ENCODE measurements around the gene SLC2A3.

SLC2A3 gene

DNA sequence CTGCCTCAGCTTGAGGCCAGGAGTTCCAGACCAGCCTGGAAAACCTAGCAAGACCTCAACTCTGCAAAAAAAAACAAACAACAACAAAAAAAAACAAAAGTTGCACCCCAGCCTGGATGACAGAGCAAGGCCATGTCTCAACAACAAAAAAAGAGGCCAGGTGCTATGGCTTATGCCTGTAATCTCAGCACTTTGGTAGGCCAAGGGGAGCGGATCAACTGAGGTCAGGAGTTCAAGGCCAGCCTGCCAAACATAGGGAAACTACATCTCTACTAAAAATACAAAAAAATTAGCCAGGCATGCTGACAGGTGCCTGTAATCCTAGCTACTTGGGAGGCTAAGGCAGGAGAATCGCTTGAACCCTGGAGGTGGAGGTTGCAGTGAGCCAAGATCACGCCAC lies 56.7 kb downstream of the SLC2A3 start (continued):
- TF ChIP-seq ZC3H10 (CRISPR knock-in tag; IDR thresholded peaks at IDR 0.05) (no peak), ESRRG (CRISPR knock-in tag; IDR thresholded peaks at IDR 0.05) (no peak), CSDC2 (CRISPR knock-in tag; IDR thresholded peaks at IDR 0.05) (no peak), ZFP30 (CRISPR knock-in tag; IDR thresholded peaks at IDR 0.05) (no peak)

DNA sequence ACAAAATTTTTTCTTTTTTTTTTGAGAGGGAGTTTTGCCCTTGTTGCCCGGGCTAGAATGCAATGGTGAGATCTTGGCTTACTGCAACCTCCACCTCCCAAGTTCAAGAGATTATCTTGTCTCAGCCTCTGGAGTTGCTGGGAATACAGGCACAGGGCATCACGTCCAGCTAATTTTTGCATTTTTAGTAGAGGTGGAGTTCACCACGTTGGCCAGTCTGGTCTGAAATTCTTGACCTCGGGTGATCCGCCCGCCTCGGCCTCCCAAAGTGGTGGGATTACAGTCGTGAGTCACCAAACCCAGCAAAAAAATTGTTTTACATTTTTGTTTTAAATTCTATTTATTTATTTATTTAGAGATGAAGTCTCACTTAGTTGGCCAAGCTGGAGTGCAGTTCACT lies 58.6 kb downstream of the SLC2A3 start:
- no peak for TF ChIP-seq ZNF70 (CRISPR knock-in tag; IDR thresholded peaks at IDR 0.05)
- TF ChIP-seq, protein P1, sequence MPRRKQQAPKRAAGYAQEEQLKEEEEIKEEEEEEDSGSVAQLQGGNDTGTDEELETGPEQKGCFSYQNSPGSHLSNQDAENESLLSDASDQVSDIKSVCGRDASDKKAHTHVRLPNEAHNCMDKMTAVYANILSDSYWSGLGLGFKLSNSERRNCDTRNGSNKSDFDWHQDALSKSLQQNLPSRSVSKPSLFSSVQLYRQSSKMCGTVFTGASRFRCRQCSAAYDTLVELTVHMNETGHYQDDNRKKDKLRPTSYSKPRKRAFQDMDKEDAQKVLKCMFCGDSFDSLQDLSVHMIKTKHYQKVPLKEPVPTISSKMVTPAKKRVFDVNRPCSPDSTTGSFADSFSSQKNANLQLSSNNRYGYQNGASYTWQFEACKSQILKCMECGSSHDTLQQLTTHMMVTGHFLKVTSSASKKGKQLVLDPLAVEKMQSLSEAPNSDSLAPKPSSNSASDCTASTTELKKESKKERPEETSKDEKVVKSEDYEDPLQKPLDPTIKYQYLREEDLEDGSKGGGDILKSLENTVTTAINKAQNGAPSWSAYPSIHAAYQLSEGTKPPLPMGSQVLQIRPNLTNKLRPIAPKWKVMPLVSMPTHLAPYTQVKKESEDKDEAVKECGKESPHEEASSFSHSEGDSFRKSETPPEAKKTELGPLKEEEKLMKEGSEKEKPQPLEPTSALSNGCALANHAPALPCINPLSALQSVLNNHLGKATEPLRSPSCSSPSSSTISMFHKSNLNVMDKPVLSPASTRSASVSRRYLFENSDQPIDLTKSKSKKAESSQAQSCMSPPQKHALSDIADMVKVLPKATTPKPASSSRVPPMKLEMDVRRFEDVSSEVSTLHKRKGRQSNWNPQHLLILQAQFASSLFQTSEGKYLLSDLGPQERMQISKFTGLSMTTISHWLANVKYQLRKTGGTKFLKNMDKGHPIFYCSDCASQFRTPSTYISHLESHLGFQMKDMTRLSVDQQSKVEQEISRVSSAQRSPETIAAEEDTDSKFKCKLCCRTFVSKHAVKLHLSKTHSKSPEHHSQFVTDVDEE (CRISPR knock-in tag; IDR thresholded peaks at IDR 0.05): no peak
- TF ChIP-seq, protein P2, sequence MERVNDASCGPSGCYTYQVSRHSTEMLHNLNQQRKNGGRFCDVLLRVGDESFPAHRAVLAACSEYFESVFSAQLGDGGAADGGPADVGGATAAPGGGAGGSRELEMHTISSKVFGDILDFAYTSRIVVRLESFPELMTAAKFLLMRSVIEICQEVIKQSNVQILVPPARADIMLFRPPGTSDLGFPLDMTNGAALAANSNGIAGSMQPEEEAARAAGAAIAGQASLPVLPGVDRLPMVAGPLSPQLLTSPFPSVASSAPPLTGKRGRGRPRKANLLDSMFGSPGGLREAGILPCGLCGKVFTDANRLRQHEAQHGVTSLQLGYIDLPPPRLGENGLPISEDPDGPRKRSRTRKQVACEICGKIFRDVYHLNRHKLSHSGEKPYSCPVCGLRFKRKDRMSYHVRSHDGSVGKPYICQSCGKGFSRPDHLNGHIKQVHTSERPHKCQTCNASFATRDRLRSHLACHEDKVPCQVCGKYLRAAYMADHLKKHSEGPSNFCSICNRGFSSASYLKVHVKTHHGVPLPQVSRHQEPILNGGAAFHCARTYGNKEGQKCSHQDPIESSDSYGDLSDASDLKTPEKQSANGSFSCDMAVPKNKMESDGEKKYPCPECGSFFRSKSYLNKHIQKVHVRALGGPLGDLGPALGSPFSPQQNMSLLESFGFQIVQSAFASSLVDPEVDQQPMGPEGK (CRISPR knock-in tag; IDR thresholded peaks at IDR 0.05; ENCODE audit: borderline replicate concordance): no peak
- no peak for TF ChIP-seq SNAI2 (CRISPR knock-in tag; IDR thresholded peaks at IDR 0.05)
- TF ChIP-seq, protein P3, sequence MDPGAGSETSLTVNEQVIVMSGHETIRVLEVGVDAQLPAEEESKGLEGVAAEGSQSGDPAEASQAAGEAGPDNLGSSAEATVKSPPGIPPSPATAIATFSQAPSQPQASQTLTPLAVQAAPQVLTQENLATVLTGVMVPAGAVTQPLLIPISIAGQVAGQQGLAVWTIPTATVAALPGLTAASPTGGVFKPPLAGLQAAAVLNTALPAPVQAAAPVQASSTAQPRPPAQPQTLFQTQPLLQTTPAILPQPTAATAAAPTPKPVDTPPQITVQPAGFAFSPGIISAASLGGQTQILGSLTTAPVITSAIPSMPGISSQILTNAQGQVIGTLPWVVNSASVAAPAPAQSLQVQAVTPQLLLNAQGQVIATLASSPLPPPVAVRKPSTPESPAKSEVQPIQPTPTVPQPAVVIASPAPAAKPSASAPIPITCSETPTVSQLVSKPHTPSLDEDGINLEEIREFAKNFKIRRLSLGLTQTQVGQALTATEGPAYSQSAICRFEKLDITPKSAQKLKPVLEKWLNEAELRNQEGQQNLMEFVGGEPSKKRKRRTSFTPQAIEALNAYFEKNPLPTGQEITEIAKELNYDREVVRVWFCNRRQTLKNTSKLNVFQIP (CRISPR knock-in tag; IDR thresholded peaks at IDR 0.05; ENCODE audit: borderline replicate concordance, low read depth): no peak
- TF ChIP-seq ZNF8 (CRISPR knock-in tag; IDR thresholded peaks at IDR 0.05): no peak
- TF ChIP-seq, protein P4, sequence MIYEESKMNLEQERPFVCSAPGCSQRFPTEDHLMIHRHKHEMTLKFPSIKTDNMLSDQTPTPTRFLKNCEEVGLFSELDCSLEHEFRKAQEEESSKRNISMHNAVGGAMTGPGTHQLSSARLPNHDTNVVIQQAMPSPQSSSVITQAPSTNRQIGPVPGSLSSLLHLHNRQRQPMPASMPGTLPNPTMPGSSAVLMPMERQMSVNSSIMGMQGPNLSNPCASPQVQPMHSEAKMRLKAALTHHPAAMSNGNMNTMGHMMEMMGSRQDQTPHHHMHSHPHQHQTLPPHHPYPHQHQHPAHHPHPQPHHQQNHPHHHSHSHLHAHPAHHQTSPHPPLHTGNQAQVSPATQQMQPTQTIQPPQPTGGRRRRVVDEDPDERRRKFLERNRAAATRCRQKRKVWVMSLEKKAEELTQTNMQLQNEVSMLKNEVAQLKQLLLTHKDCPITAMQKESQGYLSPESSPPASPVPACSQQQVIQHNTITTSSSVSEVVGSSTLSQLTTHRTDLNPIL (CRISPR knock-in tag; IDR thresholded peaks at IDR 0.05; ENCODE audit: low read depth): no peak
- no peak for TF ChIP-seq GLIS3 (CRISPR knock-in tag; IDR thresholded peaks at IDR 0.05)
- TF ChIP-seq CSDC2 (CRISPR knock-in tag; IDR thresholded peaks at IDR 0.05): no peak
- TF ChIP-seq OSR1 (CRISPR knock-in tag; IDR thresholded peaks at IDR 0.05): no peak
- no peak for TF ChIP-seq ARNTL (CRISPR knock-in tag; IDR thresholded peaks at IDR 0.05; ENCODE audit: borderline replicate concordance, low read depth)
- no peak for TF ChIP-seq ISL1 (CRISPR knock-in tag; IDR thresholded peaks at IDR 0.05)
- TF ChIP-seq ESRRG (CRISPR knock-in tag; IDR thresholded peaks at IDR 0.05): no peak
- ATAC-seq: no peak

DNA sequence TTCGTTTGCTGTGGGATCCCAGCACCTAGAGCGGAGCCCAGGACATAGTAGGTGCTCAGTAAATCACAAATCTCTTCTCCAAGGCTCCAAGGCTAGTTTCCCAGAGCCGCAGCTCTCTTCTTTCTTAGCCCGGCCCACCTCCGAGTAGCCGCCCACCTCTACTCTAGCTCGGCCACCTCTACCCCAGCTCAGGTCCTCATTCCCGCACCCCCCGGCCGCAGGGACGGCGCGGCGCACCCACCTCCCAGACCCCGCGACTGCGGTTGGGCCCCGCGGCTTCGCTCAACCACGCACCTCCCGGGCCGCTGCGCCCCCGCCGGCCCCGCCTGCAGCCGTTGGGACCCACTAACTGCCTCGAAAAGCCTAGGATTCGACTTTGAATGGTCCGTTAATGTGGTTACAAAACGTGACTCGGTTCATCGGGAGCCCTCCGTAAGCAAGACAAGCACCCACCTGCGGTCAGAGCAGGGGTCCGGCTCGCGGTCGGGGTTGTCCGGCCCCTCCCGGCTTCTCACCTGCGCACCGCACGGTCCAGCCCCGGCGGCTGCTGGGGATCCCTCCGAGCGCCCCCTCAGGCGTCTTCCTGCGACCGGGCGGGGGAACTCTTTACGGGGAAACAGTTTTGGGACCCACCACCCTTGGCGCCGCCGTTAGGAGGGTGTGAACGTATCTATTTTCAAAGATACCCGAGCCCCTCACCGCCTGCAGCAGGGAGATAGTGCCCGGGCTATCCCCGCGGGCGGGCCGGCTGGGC lies 63.2 kb downstream of the SLC2A3 start, which contains the start of gene SLC2A14:
TSS of gene SLC2A14 (minus strand) at position 350 of the 754 bp plus-strand sequence. CDS start 3,035 bp downstream, outside the sequence.
- no peak for TF ChIP-seq CSDC2 (CRISPR knock-in tag; IDR thresholded peaks at IDR 0.05)
- TF ChIP-seq ZNF8 (CRISPR knock-in tag; IDR thresholded peaks at IDR 0.05): no peak
- TF ChIP-seq OSR1 (CRISPR knock-in tag; IDR thresholded peaks at IDR 0.05): no peak
- TF ChIP-seq ZFP3 (CRISPR knock-in tag; IDR thresholded peaks at IDR 0.05): no peak
- no peak for TF ChIP-seq BACH2 (CRISPR knock-in tag; IDR thresholded peaks at IDR 0.05; ENCODE audit: borderline replicate concordance)
- TF ChIP-seq ISL1 (CRISPR knock-in tag; IDR thresholded peaks at IDR 0.05): no peak
- TF ChIP-seq, protein P3 (CRISPR knock-in tag; IDR thresholded peaks at IDR 0.05; ENCODE audit: borderline replicate concordance, low read depth): no peak
- TF ChIP-seq ZC3H10 (CRISPR knock-in tag; IDR thresholded peaks at IDR 0.05): no peak
- TF ChIP-seq TOX (CRISPR knock-in tag; IDR thresholded peaks at IDR 0.05; ENCODE audit: borderline replicate concordance): no peak
- TF ChIP-seq, protein P1 (CRISPR knock-in tag; IDR thresholded peaks at IDR 0.05): no peak
- no peak for TF ChIP-seq SNAI2 (CRISPR knock-in tag; IDR thresholded peaks at IDR 0.05)
- TF ChIP-seq, protein P5, sequence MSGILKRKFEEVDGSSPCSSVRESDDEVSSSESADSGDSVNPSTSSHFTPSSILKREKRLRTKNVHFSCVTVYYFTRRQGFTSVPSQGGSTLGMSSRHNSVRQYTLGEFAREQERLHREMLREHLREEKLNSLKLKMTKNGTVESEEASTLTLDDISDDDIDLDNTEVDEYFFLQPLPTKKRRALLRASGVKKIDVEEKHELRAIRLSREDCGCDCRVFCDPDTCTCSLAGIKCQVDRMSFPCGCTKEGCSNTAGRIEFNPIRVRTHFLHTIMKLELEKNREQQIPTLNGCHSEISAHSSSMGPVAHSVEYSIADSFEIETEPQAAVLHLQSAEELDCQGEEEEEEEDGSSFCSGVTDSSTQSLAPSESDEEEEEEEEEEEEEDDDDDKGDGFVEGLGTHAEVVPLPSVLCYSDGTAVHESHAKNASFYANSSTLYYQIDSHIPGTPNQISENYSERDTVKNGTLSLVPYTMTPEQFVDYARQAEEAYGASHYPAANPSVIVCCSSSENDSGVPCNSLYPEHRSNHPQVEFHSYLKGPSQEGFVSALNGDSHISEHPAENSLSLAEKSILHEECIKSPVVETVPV (CRISPR knock-in tag; IDR thresholded peaks at IDR 0.05): no peak
- no peak for TF ChIP-seq PPARA (CRISPR knock-in tag; IDR thresholded peaks at IDR 0.05; ENCODE audit: borderline replicate concordance)
- TF ChIP-seq ESRRG (CRISPR knock-in tag; IDR thresholded peaks at IDR 0.05): no peak
- no peak for ATAC-seq

Measured in SK-N-SH treated with all-trans-retinoic acid at 6 μM for 48 hours (cell line).